Measurements from ENCODE around the gene ADGRG3. TPM values are rescaled to one million over a fixed set of nuclear protein-coding genes. Genes with fewer than 3 reads are reported as not detected.

ADGRG3 gene
- total and polyA plus RNA-seq, 2 donors (not counting 1 experiment from before 2014, with no cell fraction given): not detected

GRCh38 chr16:57651344-57652333, 16.5 kb upstream of the ADGRG3 start:
- ChIA-PET POLR2A (no interaction called here), CTCF (interaction anchor here (1.1 kb wide), 1 partner anchor 873 kb away, joined by 3 read pairs; no protein-coding TSS in a partner anchor)
- H4K20me1 ChIP-seq (ENCODE audit: control insufficient read depth, insufficient read depth, low read length, poor library complexity, severe bottlenecking): no peaks in the 10 kb centered on the region
- no peak overlapping the region for H3K9ac ChIP-seq (ENCODE audit: low read length)
- DNase-seq (no peak), ATAC-seq (ENCODE audit: low read depth) (no peak)
- Mint-ChIP-seq H3K27me3 (peaks cover 5% of the 10 kb centered on the region), H3K27ac (no peak overlapping the region), H3K4me1 (peaks cover 24% of the 10 kb centered on the region), H3K9me3 (ENCODE audit: insufficient read depth) (no peaks in the 10 kb centered on the region), H3K4me3 (no peak overlapping the region)
- H3K9me3 ChIP-seq (ENCODE audit: control extremely low read depth in 1 of 3, control insufficient read depth in 2 of 3, insufficient read depth in 1 of 3, low read length in 2 of 3): peaks cover 0 to 5% (median 0%) of the 10 kb centered on the region in 3 donors
- H3K4me3 ChIP-seq (ENCODE audit: control extremely low read depth in 1 of 5, extremely low read depth in 1 of 5, insufficient read depth in 1 of 5, low read depth in 2 of 5, low read length in 4 of 5): no peak overlapping the region
- no peak overlapping the region for H2AFZ ChIP-seq (ENCODE audit: insufficient read depth, low read depth, low read length, poor library complexity, severe bottlenecking)
- intact Hi-C loops (cut with micrococcal nuclease): no loop called here
- H3K79me2 ChIP-seq (ENCODE audit: control insufficient read depth, insufficient read depth, low read length): no peaks in the 10 kb centered on the region
- no peaks in the 10 kb centered on the region for H3K27me3 ChIP-seq (replicated peaks in 1 of 4; ENCODE audit: control extremely low read depth in 1 of 4, control insufficient read depth in 3 of 4, insufficient read depth in 4 of 4, low read length in 3 of 4)
- no peak overlapping the region for H3K27ac ChIP-seq (ENCODE audit: low read length in 2 of 2)
- WGBS (ENCODE audit: insufficient coverage): 92% methylated on average over 9 of the region's 10 CpGs
- H3K4me1 ChIP-seq (ENCODE audit: control insufficient read depth in 2 of 2, insufficient read depth in 2 of 2, low read length in 2 of 2): peaks cover 19 to 21% of the 10 kb centered on the region in 2 donors
- H3K4me2 ChIP-seq (replicated peaks; ENCODE audit: low read depth, low read length, poor library complexity, severe bottlenecking): no peak overlapping the region
- H3K36me3 ChIP-seq (replicated peaks in 1 of 2; ENCODE audit: control extremely low read depth in 1 of 2, control insufficient read depth in 1 of 2, extremely low read depth in 1 of 2, insufficient read depth in 2 of 2, low read length in 1 of 2): no peaks in the 10 kb centered on the region
- no peak for TF ChIP-seq EZH2 (IDR thresholded peaks at IDR 0.05; ENCODE audit: borderline replicate concordance, insufficient read depth, low read depth, low read length, poor library complexity, severe bottlenecking)
- TF ChIP-seq, protein P1, sequence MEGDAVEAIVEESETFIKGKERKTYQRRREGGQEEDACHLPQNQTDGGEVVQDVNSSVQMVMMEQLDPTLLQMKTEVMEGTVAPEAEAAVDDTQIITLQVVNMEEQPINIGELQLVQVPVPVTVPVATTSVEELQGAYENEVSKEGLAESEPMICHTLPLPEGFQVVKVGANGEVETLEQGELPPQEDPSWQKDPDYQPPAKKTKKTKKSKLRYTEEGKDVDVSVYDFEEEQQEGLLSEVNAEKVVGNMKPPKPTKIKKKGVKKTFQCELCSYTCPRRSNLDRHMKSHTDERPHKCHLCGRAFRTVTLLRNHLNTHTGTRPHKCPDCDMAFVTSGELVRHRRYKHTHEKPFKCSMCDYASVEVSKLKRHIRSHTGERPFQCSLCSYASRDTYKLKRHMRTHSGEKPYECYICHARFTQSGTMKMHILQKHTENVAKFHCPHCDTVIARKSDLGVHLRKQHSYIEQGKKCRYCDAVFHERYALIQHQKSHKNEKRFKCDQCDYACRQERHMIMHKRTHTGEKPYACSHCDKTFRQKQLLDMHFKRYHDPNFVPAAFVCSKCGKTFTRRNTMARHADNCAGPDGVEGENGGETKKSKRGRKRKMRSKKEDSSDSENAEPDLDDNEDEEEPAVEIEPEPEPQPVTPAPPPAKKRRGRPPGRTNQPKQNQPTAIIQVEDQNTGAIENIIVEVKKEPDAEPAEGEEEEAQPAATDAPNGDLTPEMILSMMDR (IDR thresholded peaks at IDR 0.05): no peak
